Measurements from ENCODE around the gene USP26. TPM values are rescaled to one million over a fixed set of nuclear protein-coding genes. Genes with fewer than 3 reads are reported as not detected.
"Not testable (repeated sequence)": the region's sequence is repeated elsewhere in the genome, so short reads cannot be mapped to it uniquely, and the experiment has no call there.

The USP26 gene, protein sequence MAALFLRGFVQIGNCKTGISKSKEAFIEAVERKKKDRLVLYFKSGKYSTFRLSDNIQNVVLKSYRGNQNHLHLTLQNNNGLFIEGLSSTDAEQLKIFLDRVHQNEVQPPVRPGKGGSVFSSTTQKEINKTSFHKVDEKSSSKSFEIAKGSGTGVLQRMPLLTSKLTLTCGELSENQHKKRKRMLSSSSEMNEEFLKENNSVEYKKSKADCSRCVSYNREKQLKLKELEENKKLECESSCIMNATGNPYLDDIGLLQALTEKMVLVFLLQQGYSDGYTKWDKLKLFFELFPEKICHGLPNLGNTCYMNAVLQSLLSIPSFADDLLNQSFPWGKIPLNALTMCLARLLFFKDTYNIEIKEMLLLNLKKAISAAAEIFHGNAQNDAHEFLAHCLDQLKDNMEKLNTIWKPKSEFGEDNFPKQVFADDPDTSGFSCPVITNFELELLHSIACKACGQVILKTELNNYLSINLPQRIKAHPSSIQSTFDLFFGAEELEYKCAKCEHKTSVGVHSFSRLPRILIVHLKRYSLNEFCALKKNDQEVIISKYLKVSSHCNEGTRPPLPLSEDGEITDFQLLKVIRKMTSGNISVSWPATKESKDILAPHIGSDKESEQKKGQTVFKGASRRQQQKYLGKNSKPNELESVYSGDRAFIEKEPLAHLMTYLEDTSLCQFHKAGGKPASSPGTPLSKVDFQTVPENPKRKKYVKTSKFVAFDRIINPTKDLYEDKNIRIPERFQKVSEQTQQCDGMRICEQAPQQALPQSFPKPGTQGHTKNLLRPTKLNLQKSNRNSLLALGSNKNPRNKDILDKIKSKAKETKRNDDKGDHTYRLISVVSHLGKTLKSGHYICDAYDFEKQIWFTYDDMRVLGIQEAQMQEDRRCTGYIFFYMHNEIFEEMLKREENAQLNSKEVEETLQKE
- not detected for total RNA-seq
- long read RNA-seq, result 0 reads

DNA sequence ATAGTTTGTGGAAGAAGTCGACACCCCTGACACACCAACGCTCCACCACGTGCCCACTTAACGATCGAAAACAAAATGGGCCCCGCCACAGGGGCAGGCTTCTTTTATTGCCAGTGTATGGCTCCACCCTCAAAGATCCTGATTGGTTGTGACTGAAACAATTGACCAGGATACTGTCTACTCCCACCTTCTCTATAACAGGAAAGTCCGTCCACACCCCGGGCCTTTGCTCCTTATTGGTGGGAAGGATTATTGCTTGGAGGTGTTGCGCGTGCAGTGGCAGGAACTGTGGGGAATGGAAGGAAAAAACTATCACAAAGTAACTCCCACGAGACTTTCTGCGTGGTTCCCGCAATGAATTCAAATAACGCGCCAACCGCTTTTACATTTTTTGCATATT lies at the start of gene USP26:
TSS of gene USP26 (minus strand) at position 79 of the 400 bp plus-strand sequence. CDS start 68,889 bp downstream, outside the sequence.
- ATAC-seq, result no peak
- intact Hi-C loops (cut with DNase I, micrococcal nuclease), result no loop called here
- no peak for DNase-seq

GRCh38 chrX:133134282-133134681 lies 37.4 kb upstream of the USP26 start:
- DNase-seq, result no peak
- no peak for ATAC-seq
- intact Hi-C loops (cut with DNase I, micrococcal nuclease), result no loop called here

- ATAC-seq, result no peak
- intact Hi-C loops (cut with DNase I, micrococcal nuclease), result no loop called here
These were observed 23.5 kb upstream of the USP26 start for GRCh38 chrX:133120406-133120805.

GRCh38 chrX:133094098-133094731 lies 2.7 kb downstream of the USP26 start:
- intact Hi-C loops (cut with DNase I, micrococcal nuclease), result no loop called here
- peak; percentile 93 for ATAC-seq
- no peak for DNase-seq

More at GRCh38 chrX:133120406-133120805, 23.5 kb upstream of the USP26 start:
- no peak for DNase-seq

GRCh38 chrX:133090236-133090809 lies 6.6 kb downstream of the USP26 start:
- intact Hi-C loops (cut with DNase I, micrococcal nuclease), result no loop called here
- no peak for ATAC-seq
- DNase-seq, result no peak

- ATAC-seq, result no peak
- intact Hi-C loops (cut with DNase I, micrococcal nuclease), result no loop called here
- DNase-seq, result no peak
These were observed 7.5 kb downstream of the USP26 start for GRCh38 chrX:133089411-133089810.

GRCh38 chrX:133085785-133086184 lies 11.1 kb downstream of the USP26 start:
- ATAC-seq, result peak; percentile 97
- DNase-seq, result peak; percentile 27 to 56
- intact Hi-C loops (cut with DNase I, micrococcal nuclease), result no loop called here

DNA sequence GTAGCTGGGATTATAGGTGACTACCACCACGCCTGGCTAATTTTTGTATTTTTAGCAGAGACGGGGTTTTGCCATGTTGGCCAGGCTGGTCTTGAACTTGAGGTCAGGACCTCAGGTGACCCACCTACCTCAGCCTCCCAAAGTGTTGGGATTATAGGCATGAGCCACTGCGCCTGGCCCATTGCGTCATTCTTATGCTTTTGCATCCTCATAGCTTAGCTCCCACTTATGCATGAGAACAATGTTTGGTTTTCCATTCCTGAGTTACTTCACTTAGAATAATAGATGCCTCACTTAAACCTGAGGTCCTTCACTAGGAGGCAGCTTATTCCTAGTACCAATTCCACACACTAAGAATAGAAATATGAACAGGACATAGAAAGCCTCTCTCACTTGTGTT lies 11.9 kb downstream of the USP26 start:
- intact Hi-C loops (cut with DNase I, micrococcal nuclease); ATAC-seq; DNase-seq: not testable (repeated sequence)

DNA sequence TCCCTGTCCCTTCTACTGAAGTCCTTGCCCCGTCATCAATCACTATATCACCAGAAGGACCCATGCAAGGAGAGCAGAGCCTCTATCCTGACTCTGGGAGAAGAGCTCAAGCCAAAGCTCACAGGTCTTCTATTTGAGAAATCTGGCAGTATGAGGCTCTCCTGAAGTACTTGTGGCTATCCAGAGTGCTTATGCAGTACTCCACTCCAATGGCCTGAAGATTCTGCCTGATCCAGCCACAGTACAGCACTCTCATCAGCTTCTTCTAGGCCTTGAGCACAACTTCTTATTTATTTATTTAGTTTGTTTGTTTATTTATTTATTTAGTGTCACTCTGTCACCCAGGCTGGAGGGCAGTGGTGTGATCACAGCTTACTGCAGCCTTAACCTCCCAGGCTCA lies 13.0 kb downstream of the USP26 start:
- intact Hi-C loops (cut with DNase I, micrococcal nuclease), result no loop called here
- DNase-seq, result no peak
- ATAC-seq, result no peak

DNA sequence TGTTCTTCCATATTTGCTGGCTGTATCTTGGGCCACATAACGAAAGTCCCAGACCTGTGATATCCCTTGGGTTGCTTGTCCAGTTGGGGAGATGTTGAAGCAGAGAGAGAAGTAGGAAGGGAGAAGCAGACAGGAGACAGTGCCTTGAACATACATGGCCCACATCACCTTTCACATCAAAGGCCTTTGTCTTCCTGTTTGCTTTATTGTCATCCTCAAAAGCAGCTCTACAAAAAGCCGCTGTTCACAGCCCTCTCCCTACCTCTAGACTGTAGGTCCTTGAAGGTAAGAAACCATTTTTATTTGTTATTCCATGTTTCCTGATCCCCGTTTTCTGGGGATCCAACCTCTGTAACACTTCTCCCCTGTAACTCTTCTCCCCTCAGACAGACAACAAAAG lies 14.9 kb downstream of the USP26 start:
- intact Hi-C loops (cut with DNase I, micrococcal nuclease), result no loop called here
- DNase-seq, result no peak
- no peak for ATAC-seq

DNA sequence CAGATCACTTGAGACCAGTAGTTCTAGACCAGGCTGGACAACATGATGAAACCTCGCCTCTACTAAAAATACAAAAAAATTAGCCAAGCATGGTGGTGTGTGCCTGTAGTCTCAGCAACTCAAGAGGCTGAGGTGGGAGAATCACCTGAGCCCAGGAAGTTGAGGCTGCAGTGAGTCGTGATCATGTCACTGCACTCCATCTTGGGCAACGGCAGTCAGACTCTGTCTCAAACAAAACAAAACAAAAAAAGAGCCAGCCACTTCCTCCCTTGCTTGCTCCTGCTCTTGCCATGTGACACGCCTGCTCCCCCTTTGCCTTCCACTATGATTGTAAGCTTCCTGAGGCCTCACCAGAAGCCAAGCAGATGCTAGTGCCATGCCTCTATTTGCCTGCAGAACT lies 19.1 kb downstream of the USP26 start:
- ATAC-seq; intact Hi-C loops (cut with DNase I, micrococcal nuclease); DNase-seq: not testable (repeated sequence)

DNA sequence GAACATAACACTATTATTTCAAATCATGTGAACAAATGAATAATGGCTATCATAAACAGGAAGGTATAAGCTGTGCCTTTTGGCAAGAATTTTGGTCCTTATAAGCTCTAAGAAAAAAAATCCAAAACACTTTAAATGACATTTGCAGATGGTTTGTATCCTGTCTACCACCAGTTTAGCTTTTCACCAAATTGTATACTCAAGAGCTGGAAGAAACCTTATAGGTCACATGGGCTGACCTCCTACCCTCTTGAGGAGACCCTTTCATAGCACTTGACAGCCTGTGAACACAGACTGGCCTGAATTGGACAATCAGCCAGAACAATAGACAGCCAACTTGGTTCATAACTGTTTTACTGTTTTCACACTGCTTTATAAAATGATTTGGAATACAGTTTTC lies 24.3 kb downstream of the USP26 start:
- DNase-seq (no peak), ATAC-seq (no peak)
- intact Hi-C loops (cut with DNase I, micrococcal nuclease), result no loop called here

GRCh38 chrX:133068461-133068860 lies 28.4 kb downstream of the USP26 start:
- no peak for DNase-seq
- intact Hi-C loops (cut with DNase I, micrococcal nuclease), result no loop called here
- no peak for ATAC-seq

DNA sequence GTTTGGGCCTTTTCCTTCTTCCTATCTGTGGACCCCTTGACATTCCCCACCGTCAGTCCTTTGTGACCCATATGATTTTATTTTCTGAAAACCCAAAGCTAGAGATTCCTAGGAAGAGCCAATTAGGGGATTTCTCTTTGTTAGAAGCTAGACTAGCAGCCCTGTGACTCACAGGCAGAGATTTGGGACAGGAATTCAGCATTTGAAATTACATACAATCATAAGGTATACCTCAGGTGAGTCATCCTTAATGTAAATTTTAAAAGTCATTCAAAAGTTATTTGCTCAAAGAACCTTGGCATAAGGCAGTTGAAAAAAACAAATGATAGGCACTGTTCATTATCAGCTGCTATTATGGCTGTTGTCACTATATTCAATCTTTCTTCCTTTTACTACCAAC lies 40.6 kb downstream of the USP26 start:
- intact Hi-C loops (cut with DNase I, micrococcal nuclease), result no loop called here
- ATAC-seq, result peak; percentile 66

DNA sequence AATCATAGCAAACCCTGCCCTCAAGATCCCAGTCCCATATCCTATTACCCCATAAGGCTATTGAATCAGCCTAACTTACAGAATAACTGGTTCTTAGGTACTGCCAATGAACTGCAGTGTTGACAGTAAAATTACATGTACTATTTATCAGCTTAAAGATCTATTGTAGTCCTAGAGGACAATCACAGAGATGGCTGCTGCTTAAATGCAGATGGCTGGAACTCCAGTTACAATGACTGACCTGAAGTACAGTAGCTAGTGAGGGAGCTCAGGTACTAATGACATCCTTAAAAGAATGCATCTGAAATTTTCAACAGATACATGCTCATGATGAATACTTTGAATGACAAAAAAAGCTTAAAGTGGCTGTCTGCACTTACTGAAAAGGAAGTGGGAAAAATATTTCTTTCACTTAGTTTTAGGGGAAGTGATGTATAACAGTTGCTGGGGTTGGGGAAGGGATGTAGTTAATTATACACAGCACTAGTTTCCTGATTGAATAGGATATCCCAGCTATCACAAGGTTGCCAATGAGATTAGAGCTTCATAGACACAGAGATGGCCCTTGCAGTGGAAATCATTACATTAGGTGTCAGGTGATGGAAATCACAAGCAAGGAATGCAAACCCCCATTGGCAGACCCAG lies 42.0 kb downstream of the USP26 start:
- DNase-seq, result no peak
- intact Hi-C loops (cut with DNase I, micrococcal nuclease), result no loop called here
- ATAC-seq, result no peak

More for the DNA sequence above, 40.6 kb downstream of the USP26 start:
- DNase-seq, result no peak

DNA sequence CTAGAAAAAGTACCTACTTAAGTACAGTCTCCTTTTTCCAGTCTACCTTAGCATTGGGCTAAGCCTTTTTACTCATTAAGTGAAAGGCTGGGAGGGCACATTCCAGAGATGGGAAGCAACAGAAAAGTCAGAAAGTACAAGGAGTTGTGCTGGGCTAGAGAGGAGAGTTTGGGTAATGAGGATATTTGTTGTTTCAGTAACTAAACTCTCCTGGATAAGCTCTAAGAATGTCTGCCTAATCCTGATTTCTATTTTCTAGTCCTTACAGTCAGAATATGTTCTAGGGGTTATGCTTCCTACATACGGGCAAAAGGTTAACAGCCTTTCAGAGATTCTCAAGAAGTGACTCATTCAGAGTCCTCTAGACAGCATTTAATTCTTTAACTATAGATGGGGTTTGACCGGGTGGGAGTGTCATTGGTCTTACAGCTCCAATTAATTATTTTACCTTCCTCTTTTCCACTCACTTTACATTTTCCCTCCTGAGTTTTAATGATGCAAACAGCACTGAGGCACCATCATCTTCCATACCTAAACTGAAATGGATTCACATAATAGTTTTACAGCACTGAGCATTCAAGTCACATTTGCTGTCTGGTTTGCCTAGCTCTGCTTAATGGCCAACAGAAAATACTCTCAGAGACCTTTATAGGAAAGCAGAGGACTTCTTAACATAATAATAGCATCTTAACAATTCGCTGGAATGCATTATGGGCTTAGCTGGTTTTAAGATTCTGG lies 42.9 kb downstream of the USP26 start:
- ATAC-seq (peak; percentile 45), DNase-seq (no peak)
- intact Hi-C loops (cut with DNase I, micrococcal nuclease), result no loop called here

- ATAC-seq (no peak), DNase-seq (no peak)
- intact Hi-C loops (cut with DNase I, micrococcal nuclease), result no loop called here
These were observed 48.2 kb downstream of the USP26 start for GRCh38 chrX:133048751-133049150.

DNA sequence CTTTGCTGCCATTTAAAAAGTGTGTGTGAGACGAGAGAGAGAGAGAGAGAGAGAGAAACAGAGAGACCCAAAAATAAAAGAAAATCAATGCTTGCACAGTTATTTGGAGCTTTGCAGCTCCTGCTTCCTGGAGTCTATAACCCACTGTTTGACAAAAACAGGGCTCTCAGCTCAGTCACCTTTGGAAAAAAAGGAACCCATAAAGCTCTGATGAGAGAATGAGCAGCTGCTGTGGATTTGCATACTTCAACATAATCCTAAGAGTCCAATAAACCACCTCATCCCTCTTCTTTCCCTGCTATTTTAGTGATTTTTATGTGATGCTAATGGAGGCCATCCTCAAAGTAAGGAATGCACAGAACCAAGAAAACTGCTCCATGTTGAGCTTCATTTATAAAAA lies 50.3 kb downstream of the USP26 start:
- ATAC-seq (no peak), DNase-seq (no peak)
- intact Hi-C loops (cut with DNase I, micrococcal nuclease), result no loop called here
